K562 (cell line): ENCODE data around the gene EFS. TPM values are rescaled to one million over a fixed set of nuclear protein-coding genes. Genes with fewer than 3 reads are reported as not detected.

ENCODE experiments used
- RCOR1 ChIP-seq, 2 experiments: IDR thresholded peaks; 2 replicates each; pipeline ENCODE4 v1.6.1; 2012; ENCODE audit warnings: low read depth in 2 of 2, low read length in 2 of 2, borderline replicate concordance in 1 of 2, improper control_type of control experiment in 1 of 2
- XRCC5 ChIP-seq: fragments of 200-400 bp; formaldehyde crosslinking; IDR thresholded peaks from 2 replicates; pipeline ENCODE4 v1.6.1; 2017; ENCODE audit warnings: low read depth, mild to moderate bottlenecking, low read length
- polyA plus RNA-seq, 8 experiments: library from polyadenylated mRNA; depleted of rRNA in 4 of 8; stranded (reverse) in 5 of 8; unstranded in 3 of 8; fragments of >200 nt; fragmentation: Nextera tagmentation in 2 of 8; fragmentation: Illumina TruSeq in 1 of 8; extraction: Ambion mirVana in 2 of 8; extraction: Trizol in 1 of 8; gene quantifications; 2 replicates each; pipeline versions ENCODE4 v1.2.1 to v1.2.3, GENCODE V29; 2011 to 2014; ENCODE audit warnings: inconsistent platforms in 1 of 8, missing spikeins in 1 of 8
- total RNA-seq, 7 experiments: library from RNA; depleted of rRNA in 6 of 7; stranded (reverse); fragments of >200 nt in 6 of 7; fragmentation: Illumina TruSeq in 2 of 7; extraction: Trizol in 2 of 7; gene quantifications; 2 replicates each; pipeline versions ENCODE4 v1.2.1 to v1.2.3, GENCODE V29; 2011 to 2021; ENCODE audit warnings: low replicate concordance in 1 of 7
- TF ChIP-seq, protein P1 (sequence below): sonication (generic); formaldehyde crosslinking; IDR thresholded peaks from 2 replicates; pipeline ENCODE4 v1.8.0; 2022; ENCODE audit warnings: mild to moderate bottlenecking, missing genetic modification reagents
- TF ChIP-seq, protein P2 (sequence below), 2 experiments: fragments of 450-650 bp; formaldehyde crosslinking in 1 of 2; IDR thresholded peaks; 2 replicates each; pipeline versions ENCODE4 v1.4.0 to v1.6.1; 2014 to 2020; ENCODE audit warnings: mild to moderate bottlenecking in 2 of 2, borderline replicate concordance in 1 of 2, low read depth in 1 of 2
- TF ChIP-seq, protein P3 (sequence below): IDR thresholded peaks from 3 replicates; pipeline ENCODE4 v1.6.1; 2011; ENCODE audit warnings: borderline replicate concordance, mild to moderate bottlenecking, moderate library complexity; ENCODE audit not compliant: insufficient read length; ENCODE audit errors: extremely low read depth
- TF ChIP-seq, protein P4 (sequence below): fragments of 450-650 bp; formaldehyde crosslinking; IDR thresholded peaks from 2 replicates; pipeline ENCODE4 v1.4.0; 2020; ENCODE audit warnings: mild to moderate bottlenecking, moderate library complexity

The EFS gene
- total and polyA plus RNA-seq, 9 of the 15 experiments (the other 6 are each of a cell fraction or from before 2014, with no cell fraction given), result 0.01 to 0.03 TPM; not detected in 7

DNA sequence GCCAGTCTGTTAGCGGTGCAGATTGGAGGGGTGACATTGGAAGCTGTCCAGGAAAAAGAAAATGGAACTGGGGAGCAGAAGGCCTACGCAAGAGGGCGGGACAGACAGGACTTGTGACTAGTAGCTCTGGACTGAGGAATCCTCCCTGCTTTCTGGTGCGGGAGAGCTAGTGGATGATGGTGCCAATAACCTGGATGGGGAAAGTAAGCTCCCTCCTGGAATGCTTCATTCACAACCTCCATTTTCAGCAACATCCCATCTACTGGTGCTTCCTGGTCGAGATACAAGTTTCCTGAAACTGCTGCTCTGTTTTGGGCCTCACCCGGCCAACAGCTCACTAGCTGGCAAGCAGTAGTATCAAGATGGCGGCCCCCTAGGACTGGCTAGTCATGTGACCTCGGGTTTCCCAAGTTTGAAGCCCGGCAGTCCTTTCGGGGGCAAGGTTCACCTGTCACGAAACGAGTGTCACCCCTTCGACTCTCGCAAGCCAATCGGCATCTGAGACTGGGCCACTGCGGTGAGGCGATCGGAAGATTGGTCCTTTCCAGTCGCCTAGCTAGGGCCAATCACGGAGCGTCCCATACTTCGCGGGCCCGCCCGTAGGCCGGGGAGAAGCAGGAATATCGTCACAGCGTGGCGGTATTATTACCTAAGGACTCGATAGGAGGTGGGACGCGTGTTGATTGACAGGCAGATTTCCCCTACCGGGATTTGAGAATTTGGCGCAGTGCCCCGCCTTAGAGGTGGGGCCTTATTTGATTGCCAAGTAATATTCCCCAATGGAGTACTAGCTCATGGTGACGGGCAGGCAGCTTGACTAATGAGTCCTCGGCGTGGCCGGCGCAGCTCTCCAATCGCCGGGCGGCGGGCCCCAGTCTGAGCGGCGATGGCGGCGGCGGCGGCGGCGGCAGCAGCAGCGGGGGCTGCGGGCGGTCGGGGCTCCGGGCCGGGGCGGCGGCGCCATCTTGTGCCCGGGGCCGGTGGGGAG lies 44.1 kb downstream of the EFS start, which contains the start of gene PABPN1 (continued):
- TF ChIP-seq, protein P1, sequence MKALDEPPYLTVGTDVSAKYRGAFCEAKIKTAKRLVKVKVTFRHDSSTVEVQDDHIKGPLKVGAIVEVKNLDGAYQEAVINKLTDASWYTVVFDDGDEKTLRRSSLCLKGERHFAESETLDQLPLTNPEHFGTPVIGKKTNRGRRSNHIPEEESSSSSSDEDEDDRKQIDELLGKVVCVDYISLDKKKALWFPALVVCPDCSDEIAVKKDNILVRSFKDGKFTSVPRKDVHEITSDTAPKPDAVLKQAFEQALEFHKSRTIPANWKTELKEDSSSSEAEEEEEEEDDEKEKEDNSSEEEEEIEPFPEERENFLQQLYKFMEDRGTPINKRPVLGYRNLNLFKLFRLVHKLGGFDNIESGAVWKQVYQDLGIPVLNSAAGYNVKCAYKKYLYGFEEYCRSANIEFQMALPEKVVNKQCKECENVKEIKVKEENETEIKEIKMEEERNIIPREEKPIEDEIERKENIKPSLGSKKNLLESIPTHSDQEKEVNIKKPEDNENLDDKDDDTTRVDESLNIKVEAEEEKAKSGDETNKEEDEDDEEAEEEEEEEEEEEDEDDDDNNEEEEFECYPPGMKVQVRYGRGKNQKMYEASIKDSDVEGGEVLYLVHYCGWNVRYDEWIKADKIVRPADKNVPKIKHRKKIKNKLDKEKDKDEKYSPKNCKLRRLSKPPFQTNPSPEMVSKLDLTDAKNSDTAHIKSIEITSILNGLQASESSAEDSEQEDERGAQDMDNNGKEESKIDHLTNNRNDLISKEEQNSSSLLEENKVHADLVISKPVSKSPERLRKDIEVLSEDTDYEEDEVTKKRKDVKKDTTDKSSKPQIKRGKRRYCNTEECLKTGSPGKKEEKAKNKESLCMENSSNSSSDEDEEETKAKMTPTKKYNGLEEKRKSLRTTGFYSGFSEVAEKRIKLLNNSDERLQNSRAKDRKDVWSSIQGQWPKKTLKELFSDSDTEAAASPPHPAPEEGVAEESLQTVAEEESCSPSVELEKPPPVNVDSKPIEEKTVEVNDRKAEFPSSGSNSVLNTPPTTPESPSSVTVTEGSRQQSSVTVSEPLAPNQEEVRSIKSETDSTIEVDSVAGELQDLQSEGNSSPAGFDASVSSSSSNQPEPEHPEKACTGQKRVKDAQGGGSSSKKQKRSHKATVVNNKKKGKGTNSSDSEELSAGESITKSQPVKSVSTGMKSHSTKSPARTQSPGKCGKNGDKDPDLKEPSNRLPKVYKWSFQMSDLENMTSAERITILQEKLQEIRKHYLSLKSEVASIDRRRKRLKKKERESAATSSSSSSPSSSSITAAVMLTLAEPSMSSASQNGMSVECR (CRISPR knock-in tag), result no peak; the same call in 1 of the 2 replicates
- TF ChIP-seq RCOR1 (IDR thresholded peaks at IDR 0.05; ENCODE audit: borderline replicate concordance in 1 of 2, low read depth in 2 of 2, low read length in 2 of 2) (peak in 1 of 2 experiments; percentile 42; a peak in 2 of 4 replicates), XRCC5 (peak; percentile 50; the same call in 1 of the 2 replicates)
- TF ChIP-seq, protein P2, sequence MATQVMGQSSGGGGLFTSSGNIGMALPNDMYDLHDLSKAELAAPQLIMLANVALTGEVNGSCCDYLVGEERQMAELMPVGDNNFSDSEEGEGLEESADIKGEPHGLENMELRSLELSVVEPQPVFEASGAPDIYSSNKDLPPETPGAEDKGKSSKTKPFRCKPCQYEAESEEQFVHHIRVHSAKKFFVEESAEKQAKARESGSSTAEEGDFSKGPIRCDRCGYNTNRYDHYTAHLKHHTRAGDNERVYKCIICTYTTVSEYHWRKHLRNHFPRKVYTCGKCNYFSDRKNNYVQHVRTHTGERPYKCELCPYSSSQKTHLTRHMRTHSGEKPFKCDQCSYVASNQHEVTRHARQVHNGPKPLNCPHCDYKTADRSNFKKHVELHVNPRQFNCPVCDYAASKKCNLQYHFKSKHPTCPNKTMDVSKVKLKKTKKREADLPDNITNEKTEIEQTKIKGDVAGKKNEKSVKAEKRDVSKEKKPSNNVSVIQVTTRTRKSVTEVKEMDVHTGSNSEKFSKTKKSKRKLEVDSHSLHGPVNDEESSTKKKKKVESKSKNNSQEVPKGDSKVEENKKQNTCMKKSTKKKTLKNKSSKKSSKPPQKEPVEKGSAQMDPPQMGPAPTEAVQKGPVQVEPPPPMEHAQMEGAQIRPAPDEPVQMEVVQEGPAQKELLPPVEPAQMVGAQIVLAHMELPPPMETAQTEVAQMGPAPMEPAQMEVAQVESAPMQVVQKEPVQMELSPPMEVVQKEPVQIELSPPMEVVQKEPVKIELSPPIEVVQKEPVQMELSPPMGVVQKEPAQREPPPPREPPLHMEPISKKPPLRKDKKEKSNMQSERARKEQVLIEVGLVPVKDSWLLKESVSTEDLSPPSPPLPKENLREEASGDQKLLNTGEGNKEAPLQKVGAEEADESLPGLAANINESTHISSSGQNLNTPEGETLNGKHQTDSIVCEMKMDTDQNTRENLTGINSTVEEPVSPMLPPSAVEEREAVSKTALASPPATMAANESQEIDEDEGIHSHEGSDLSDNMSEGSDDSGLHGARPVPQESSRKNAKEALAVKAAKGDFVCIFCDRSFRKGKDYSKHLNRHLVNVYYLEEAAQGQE (IDR thresholded peaks at IDR 0.05; ENCODE audit: borderline replicate concordance), result peak; percentile 66
- TF ChIP-seq, protein P2 (CRISPR knock-in tag; IDR thresholded peaks at IDR 0.05; ENCODE audit: low read depth), result peak; percentile 78; the same call in 1 of the 2 replicates
- TF ChIP-seq, protein P3, sequence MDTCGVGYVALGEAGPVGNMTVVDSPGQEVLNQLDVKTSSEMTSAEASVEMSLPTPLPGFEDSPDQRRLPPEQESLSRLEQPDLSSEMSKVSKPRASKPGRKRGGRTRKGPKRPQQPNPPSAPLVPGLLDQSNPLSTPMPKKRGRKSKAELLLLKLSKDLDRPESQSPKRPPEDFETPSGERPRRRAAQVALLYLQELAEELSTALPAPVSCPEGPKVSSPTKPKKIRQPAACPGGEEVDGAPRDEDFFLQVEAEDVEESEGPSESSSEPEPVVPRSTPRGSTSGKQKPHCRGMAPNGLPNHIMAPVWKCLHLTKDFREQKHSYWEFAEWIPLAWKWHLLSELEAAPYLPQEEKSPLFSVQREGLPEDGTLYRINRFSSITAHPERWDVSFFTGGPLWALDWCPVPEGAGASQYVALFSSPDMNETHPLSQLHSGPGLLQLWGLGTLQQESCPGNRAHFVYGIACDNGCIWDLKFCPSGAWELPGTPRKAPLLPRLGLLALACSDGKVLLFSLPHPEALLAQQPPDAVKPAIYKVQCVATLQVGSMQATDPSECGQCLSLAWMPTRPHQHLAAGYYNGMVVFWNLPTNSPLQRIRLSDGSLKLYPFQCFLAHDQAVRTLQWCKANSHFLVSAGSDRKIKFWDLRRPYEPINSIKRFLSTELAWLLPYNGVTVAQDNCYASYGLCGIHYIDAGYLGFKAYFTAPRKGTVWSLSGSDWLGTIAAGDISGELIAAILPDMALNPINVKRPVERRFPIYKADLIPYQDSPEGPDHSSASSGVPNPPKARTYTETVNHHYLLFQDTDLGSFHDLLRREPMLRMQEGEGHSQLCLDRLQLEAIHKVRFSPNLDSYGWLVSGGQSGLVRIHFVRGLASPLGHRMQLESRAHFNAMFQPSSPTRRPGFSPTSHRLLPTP, result no peak
- TF ChIP-seq, protein P4, sequence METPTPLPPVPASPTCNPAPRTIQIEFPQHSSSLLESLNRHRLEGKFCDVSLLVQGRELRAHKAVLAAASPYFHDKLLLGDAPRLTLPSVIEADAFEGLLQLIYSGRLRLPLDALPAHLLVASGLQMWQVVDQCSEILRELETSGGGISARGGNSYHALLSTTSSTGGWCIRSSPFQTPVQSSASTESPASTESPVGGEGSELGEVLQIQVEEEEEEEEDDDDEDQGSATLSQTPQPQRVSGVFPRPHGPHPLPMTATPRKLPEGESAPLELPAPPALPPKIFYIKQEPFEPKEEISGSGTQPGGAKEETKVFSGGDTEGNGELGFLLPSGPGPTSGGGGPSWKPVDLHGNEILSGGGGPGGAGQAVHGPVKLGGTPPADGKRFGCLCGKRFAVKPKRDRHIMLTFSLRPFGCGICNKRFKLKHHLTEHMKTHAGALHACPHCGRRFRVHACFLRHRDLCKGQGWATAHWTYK (CRISPR knock-in tag), result peak; percentile 41; the same call in 1 of the 2 replicates
